CD4-positive, alpha-beta T cell treated with Interleukin-15 for 4 hours (primary cell): ENCODE measurements around the gene CPM.
"Not testable (repeated sequence)": the region's sequence is repeated elsewhere in the genome, so short reads cannot be mapped to it uniquely, and the experiment has no call there.

Experiments used
- DNase-seq: peaks from one replicate; pipeline ENCODE4 v3.0.0-alpha.2; 2020; ENCODE audit warnings: low spot score

The CPM gene

DNA sequence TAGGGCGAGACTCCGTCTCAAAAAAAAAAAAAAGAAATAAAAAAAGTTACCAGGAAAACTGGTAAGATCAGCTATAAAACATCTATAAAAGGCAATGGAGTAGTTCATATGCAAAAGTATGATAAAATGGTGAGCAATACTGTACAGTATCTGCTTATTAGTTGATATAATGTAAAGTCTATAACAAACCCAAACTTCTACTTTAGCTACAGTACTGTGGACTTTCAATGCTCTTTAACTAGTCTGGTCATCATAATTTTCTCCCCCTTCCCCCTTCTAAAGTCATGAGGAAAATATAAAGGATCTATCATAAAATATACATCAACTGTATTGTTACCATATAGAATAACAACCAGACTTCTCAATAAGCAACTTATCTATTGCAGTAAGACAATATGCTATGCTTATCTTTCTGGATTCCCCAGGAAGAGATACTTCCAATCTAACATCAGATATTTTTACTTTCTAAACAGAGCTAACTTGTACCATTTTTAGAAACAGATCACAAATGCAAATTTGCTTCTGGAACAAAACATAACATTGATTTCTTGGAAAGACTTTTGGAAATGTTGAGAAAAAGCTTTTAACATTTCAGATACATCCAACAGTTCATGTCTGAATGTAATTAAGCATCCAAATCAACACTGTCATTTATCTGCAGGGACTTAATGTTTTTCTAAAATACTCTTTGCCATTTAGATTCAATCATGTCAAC, 81.2 kb downstream of the CPM start:
- DNase-seq = no peak

DNA sequence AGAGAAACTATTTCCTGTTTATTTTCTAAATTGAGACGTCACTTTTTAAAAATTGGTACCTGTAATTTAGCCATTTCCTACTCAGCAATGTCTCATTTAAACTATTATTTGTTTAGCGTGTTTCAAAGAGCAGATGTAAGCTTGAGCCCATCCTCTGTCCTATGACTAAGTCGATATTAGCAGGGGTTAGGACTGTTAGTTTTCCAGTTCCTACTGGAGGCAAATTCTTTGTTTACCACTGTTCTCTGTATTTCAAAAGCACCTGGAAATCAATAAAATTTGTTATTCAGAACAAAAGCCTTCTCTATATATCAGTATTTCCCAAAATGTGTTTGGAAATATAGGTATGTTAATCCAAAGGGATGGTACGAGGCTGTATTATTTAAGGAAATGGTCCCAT, 82.6 kb downstream of the CPM start:
- DNase-seq = no peak

DNA sequence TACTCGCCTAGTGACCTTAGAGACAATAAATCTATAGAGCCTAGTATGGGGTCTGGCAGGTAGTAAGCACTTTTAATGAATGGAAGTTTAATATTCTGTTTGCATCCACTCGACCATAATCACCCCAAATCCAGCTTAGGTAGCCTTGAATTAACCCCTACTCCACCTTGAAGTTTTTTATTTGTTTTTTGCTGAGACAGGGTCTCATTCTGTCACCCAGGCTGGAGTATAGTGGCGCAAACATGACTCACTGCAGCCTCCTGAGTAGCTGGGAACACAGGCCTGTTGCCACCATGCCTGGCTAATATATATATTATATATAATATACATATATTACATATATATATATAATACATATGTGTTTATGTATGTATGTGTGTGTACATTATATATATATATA, 86.2 kb downstream of the CPM start:
- no peak for DNase-seq

DNA sequence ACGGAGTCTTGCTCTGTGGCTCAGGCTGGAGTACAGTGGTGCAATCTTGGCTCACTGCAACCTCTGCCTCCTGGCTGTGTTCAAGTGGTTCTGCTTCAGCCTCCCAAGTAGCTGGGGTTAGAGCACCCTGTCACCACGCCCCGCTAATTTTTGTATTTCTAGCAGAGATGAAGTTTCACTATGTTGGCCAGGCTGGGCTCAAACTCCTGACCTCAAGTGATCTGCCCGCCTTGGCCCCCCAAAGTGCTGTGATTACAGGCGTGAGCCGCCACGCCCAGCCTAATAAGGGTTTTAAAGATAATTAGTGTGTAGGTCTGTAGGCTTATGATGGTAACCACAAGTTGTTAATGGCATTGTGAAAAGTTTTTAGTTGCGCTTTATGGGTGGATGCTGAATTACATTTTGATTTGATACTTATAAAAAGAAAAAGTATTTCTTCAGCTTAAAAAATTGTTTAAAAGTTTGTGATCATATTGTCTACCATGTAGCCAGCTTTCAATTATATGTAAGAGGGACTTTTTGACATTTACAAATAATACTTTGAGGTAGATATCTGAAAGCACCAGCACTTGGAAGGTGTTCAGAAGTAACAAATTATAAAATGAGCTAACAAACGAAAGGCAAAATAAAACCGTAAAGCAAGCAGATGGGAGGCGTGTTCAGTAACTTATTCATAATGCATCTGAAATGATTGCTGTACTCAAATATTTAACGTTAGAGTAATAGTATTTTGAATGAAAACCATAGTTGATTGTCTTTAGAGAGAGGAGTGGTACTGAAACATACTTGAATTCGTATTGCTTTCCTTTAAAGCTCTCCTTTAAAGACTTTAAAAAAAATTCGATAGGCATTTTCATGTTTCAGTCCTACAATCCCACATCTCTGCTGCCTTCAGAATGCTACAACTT, 87.9 kb downstream of the CPM start:
- DNase-seq = no peak

DNA sequence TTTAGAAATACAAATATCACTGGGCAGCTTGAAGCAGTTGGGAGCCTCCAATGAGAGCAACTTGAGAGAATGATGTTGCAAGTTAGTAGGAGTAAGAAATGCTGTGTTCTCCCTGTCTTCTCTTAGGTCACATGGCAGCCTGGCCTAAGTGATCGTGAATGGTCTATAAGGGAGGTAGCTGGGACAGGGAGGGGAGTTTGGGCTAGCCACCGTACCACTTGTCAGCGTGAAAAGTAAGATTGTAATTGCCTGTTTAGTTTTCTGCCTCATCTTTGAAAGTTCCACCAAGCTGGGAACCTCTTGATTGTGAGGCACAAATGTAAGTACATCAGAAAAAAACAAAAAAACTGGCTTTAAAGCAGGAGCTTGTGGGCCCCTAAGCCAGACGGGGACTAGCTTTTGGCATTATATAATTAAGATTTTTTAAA, 88.6 kb downstream of the CPM start:
- no peak for DNase-seq

DNA sequence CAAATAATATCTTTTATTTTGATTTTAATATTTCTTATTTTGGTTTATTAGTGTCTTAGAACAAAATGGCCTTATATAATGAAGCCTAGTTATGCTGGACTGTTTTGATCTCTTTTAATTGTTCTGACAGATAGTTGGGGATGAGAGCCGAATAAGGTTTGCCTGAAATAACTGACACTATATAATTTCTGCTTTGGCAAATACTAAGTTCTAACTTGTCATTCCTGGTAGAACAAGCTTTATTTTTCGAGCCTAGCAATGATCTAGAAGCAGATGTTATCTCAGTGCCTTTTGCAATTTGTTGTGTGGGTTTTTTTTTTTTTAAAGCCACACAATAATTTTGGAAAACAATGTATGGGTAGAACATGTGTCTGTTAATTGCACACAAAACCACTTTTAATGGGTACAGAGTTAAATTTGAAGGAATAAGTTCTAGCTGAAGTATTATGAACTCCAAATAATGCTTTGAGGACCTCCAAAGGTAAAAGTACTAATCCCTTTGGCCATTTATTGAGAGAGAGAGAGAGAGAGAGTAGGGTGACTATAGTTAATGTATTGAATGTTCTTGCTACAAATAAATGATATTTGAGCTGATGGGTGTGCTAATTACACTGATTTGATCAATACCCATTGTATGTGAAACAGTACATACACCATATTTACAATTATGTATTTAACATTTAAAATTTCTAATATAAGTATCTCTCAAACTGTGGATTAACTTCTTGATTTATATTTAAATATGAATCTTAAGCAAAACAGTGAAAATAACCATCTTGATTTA, 90.0 kb downstream of the CPM start:
- DNase-seq = no peak

DNA sequence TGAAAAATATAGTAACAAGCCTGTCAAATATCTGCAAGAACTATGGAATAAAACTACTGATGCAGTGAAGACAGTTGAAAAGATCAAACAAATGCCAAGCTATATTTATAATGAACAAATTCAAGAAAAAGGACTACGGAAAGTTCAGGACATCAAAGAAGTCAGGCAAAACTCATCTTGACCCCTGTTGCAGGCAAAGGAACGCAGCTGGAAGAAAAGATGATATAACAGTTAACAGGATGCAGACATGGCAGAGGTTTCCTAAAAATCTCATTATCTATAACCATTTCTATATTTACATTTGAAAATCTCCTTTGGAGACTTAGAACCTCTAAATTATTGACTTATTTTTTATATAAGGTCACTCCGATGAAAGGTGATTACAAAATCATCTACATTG, 90.8 kb downstream of the CPM start:
- DNase-seq = no peak

DNA sequence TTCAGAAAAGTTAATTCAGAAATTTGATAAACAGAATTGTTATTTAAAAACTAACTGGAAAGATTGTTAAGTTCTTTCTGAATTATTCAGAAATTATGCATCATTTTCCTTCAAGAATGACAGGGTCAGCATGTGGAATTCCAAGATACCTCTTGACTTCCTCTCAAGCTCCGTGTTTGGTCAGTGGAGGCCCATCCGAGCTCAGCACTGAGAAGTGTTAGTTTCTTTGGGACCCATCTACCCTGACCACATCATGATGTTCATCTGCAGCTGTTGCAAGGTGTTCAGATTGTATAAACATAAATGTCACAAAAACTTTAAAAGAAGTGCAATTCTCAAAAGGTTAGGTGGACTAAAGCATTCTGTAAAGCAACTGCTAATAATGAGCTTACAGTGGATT, 91.3 kb downstream of the CPM start:
- DNase-seq = no peak

DNA sequence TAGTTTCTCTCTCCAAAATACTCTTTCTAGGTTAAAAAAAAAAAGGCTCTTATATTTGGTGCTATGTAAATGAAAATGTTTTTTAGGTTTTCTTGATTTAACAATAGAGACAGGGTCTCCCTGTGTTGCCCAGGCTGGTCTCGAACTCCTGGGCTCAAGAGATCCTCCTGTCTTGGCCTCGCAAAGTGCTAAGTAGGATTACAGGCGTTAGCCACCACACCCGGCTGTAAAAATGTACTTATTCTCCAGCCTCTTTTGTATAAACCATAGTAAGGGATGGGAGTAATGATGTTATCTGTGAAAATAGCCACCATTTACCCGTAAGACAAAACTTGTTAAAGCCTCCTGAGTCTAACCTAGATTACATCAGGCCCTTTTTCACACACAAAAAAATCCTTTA, 91.8 kb downstream of the CPM start:
- not testable (repeated sequence) for DNase-seq

DNA sequence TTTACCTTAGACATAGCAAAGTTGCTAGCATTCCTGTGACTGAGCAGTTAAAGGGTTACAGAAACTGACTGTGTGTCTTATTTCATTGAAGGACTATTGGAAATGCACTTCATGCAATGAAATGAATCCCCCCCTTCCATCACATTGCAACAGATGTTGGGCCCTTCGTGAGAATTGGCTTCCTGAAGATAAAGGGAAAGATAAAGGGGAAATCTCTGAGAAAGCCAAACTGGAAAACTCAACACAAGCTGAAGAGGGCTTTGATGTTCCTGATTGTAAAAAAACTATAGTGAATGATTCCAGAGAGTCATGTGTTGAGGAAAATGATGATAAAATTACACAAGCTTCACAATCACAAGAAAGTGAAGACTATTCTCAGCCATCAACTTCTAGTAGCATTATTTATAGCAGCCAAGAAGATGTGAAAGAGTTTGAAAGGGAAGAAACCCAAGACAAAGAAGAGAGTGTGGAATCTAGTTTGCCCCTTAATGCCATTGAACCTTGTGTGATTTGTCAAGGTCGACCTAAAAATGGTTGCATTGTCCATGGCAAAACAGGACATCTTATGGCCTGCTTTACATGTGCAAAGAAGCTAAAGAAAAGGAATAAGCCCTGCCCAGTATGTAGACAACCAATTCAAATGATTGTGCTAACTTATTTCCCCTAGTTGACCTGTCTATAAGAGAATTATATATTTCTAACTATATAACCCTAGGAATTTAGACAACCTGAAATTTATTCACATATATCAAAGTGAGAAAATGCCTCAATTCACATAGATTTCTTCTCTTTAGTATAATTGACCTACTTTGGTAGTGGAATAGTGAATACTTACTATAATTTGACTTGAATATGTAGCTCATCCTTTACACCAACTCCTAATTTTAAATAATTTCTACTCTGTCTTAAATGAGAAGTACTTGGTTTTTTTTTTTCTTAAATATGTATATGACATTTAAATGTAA, 93.5 kb downstream of the CPM start:
- DNase-seq = no peak

DNA sequence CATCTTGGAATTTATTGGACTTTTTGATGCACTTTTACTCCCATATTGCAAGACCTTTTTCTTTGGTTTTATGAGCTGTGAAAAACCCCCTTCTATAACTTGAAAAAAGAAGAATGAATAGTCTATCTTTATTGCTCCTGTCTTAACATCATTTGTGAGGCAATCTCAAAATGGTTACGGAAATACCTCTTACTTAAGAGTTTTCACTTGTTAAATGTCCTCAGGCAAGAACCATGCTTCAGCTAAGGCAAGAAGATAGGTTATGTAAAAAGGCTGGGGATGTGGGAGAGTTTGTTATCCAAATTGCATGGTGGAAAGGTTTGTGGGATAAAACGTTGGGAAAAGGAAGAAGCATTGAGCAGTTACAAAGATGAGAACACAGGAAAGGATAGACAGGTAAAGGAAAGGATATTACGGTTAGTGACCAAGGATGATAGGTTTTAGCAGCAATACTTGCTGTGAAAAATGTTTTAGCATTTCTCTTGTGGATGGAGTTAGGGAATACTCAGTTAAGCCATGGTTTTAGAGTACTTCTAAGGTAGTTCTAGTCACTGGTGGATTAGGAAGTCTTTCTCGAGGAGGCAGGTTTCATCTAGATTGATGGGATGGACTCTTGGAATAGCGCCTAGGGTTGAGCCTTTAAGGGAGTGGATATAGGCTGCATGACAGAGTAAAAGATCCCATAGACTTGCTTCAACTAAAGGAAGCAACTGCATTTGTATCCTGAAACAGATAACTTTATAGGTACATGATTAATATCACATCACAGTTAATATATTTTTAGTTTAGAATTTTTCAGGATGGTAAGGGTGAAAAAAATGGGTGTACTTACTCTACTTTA, 94.7 kb downstream of the CPM start:
- DNase-seq = no peak

DNA sequence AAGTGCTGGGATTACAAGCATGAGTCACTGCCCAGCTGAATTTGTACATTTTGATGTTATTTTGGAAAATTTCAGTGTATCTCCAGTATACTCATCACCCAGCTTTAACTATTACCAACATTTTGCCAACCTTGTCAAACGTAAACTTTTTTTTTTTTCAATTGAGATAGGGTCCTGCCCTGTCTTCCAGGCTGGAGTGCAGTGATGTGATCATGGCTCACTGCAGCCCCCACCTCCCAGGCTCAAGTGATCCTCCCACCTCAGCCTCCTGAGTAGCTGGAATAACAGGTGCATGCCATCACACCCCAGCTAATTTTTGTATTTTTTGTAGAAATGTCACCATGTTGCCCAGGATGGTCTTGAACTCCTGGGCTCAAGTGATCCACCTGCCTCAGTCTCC, 95.8 kb downstream of the CPM start:
- no peak for DNase-seq

DNA sequence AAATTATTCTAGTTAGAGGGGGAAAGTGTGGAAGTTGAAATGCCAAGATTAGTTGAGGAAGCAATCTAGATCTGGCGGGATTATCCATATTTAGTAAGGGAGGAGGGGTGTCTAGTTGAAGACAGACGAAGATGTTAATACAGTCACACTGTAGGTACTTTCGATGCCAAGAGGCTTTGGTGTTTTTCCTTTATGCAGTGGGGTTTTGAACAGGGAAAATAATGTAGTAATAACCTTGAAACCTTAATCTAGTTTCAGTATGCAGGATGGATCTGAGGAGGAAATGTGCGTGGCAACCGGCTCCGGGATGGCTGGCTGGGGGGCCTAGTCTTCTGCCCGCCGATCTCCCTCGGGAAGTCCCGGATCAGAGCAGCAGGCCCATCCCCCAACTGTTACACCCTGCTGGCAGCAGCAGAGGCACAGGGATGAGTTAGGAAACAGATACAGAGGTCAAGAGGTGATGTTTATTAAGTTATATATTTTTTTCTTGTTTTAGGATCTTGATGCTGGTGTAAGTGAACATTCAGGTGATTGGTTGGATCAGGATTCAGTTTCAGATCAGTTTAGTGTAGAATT, 97.5 kb downstream of the CPM start:
- no peak for DNase-seq

DNA sequence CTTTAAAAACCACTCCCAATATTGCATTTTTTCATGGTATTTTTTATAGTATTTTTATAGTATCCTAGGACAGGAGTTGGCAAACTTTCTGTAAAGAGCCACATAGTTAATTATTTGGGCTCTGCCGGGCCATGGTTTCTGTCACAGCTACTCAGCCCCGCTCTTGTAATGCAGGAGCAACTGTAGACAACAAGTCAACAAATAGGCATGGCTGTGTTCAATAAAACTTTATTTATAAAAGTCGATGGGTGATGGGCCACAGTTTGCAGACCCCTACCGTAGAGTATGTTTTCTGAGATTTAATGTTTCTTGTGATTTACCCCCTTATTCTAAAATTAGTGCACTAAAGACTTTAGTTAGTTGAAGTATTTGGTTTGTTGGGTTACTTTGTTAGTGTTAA, 99.5 kb downstream of the CPM start:
- no peak for DNase-seq

DNA sequence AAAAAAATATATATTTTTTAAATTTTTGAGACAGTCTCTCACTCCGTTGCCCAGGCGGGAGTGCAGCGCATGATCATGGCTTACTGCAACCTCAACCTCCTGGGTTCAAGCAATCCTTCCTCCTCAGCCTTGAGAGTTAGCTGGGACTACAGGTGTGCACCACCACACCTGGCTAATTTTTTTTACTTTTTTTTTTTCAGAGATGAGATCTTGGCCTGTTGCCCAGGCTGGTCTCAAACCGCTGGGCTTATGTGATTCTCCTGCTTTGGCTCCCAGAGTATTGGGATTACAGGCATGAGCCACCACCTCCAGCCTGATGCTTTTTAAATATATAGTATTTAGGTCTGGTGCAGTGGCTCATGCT, 100.5 kb downstream of the CPM start:
- no peak for DNase-seq

DNA sequence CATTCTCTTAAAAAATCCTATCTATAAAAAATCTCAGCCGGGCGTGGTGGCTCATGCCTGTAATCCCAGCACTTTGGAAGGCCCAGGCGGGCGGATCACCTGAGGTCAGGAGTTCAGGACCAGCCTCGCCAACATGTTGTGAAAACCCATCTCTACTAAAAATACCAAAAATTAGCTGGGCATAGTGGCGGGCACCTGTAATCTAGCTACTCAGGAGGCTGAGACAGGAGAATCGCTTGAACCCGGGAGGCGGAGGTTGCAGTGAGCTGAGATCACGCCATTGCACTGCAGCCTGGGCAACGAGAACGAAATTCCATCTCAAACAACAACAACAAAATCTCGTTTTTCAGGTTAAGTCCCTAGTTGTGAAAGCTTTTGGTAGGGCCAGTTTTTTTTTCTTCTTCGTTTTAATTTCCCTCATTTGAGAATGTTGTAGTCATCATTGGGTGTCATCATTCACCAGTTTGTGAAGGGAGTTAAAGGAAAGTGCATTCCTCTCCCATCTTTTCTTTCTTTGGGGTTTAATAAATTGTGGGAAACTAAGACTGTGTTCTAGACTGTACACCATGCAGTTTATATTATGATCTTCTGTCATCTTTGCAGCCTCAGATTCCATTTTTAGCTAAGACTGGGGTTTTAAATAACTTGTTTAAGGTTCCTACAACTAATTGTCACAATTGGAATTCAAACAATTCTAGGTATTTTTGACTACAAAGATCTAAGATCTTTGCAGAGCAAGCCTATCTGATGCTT, 101.0 kb downstream of the CPM start:
- no peak for DNase-seq

DNA sequence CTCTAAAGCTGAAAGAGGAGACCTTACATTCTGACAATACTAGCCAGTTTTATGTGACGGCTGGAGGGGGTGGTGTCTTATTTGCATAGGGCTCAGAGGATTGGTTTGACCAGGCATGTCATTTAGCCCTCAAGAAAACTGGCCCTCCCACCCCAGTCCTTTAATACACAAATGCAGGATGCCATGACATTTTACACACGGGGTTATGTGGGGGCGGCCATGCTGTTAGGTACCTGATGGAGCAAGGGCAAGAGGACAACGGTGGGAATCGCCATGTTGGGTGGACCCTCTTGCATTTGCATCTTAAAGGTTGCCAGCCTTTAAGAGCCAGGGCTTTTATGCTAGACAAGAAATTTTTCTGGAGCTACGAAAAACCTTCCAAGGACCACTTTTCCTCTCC, 101.7 kb downstream of the CPM start:
- DNase-seq = no peak

DNA sequence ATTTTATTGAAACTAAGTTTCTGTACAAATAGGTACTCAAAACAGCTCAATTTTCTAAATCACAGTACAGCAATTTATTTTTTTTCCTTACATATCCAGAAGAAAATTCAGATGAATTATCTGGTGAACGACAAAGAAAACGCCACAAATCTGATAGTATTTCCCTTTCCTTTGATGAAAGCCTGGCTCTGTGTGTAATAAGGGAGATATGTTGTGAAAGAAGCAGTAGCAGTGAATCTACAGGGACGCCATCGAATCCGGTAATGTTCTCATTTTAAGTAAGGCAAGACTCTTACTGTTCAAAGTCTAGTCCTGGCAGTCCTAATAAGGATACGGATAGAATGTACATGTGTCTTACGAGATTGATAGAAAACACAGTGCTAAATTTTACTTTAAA, 104.3 kb downstream of the CPM start:
- DNase-seq = no peak

DNA sequence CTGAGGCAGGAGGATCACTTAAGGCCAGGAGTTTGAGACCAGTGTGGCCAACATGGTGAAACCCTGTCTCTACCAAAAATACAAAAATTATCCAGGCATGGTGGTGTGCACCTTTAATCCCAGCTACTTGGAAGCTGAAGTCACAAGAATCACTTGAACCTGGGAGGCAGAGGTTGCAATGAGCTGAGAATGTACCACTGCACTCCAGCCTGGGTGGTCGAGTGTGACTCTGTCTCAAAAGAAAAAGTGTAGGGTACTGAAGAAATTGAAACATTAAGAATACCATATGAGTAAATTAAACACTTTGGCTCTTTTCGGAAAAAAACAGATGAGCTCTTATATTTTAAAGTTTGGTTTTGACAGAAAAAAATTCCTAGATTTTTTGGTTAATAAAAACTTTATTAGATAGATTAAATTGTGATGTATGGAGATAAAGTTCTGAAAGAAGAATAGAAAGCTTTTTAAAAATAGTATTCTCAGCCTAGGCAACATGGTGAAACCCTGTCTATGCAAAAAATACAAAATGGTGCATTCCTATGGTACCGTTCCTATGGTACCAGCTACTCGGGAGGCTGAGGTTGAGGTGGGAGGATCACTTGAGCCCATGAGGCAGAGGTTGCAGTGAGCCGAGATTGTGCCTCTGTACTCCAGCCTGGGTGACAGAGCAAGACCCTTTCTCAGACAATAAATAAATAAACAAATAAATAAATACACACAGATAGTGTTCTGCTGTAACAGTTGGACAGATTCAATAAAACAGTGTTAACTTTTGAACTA, 104.9 kb downstream of the CPM start:
- no peak for DNase-seq
